AG09319 (cell line): Measurements from ENCODE around the gene TAS2R8.

Experiments
- DNase-seq: peaks from one replicate; pipeline ENCODE4 v3.0.0-alpha.2; 2010; ENCODE audit warnings: low read depth; ENCODE audit errors: extremely low read depth
- CTCF ChIP-seq: IDR thresholded peaks from 2 replicates; pipeline ENCODE4 v1.5.1; 2011; ENCODE audit warnings: low read depth, mild to moderate bottlenecking, inconsistent platforms, low read length, moderate library complexity

TAS2R8 gene

GRCh38 chr12:10807186-10807585 is at the start of gene TAS2R8:
Gene TAS2R8 (minus strand): TSS chr12:10807286. CDS start chr12:10806980, 306 bp downstream.
- DNase-seq, result no peak
- no peak for TF ChIP-seq CTCF

DNA sequence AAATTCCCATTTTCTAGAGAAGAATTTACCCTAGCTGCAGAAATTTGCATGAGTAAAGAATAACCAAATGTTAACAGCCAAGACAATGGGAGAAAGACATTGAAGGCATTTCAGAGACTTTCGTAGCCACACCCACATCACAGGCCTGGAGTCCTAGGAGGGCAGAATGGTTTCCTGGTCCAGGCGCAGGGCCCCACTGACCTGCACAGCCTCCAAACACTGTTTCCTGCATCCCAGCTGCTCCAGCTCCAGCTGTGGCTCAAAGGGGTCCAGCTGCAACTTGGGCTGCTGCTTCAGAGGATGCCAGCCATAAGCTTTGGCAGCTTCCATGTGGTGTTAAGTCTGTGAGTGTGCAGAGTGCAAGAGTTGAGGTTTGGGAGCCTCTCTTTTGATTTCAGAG is 48.7 kb upstream of the TAS2R8 start:
- no peak for DNase-seq
- TF ChIP-seq CTCF, result no peak

- no peak for DNase-seq
- no peak for TF ChIP-seq CTCF
These were observed 46.7 kb upstream of the TAS2R8 start for GRCh38 chr12:10853776-10854175.

DNA sequence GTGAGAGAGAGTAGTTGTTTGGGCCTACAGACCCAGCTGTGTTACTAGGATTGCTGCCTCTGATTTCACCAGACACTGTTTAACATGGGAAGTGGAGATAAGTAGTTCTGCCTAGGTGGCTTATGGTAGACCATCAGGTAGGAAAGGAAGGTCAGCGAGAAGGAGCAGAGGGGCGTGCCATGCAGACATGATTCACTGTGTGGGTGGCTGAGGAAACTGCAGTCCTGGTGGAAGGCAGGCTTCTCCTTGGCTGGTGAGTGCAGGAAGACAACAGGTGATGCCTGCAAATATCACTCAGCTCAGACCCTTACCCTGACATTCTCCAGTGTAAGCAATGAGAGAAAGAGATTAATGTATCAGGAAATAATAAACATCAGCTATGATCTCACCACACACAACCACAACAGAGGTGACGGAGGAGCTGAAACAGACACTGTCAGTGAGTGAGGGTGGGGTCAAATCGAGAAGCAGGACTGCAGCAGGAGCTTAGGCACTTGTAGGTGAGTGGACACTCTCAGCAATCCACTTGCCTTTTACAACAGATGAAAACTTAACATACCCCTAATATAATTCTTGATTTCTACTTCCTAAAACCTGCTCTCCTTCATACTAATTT is 44.3 kb upstream of the TAS2R8 start:
- TF ChIP-seq CTCF, result no peak
- DNase-seq, result no peak

- DNase-seq, result no peak
- TF ChIP-seq CTCF, result no peak
These were observed 42.4 kb upstream of the TAS2R8 start, which contains the start of gene PRR4 for GRCh38 chr12:10849425-10849878. Gene PRR4 (minus strand): TSS chr12:10849475. CDS start chr12:10849437, 38 bp downstream.

DNA sequence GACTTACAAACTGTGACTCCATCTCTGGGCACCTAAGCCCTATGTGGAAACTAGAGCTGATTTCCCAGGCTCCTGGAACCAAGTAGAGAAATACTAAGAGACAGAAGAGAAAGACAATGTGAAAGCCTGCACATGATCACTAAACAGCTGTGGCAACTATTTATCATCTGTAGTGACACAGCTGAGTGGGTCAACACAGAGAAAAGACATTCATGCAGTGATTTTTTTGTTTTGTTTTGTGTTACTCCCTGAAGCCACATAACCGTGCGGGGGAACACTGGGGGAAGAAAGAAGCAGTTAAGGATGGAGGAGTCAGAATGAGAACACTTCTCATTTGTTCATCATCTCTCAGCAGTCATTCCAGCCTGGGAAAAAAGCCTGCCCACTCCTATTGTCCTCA is 40.7 kb upstream of the TAS2R8 start:
- no peak for DNase-seq
- TF ChIP-seq CTCF, result no peak

DNA sequence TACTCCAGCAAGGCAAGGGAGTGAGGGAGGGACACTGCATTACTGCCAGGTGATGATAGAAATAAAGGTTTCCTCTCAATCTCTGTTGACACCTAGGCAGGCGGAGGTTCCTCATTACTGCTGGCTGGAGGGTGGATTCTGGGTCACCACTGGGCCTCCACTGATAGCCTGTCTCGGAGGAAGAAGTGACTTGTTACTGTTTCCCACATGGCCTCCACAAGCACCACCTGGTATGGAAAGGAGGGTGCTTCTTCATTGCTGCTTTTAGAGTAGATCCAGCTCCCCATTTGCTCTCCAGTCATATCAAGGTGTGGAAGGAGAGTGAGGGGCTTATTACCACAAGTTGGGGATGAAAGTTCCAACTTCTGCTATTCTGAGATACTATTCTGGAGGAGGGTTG is 35.8 kb upstream of the TAS2R8 start:
- no peak for DNase-seq
- TF ChIP-seq CTCF, result no peak
